ENCODE results near the gene MEIOB.
"Not testable (repeated sequence)": the region's sequence is repeated elsewhere in the genome, so short reads cannot be mapped to it uniquely, and the experiment has no call there.

MEIOB gene

GRCh38 chr16:1871974-1872635, at the start of gene MEIOB:
TSS of gene MEIOB (minus strand) at chr16:1872164. CDS start at chr16:1868175, 3,989 bp downstream.
- DNase-seq: no peak

GRCh38 chr16:1920727-1921171, 48.8 kb upstream of the MEIOB start:
- DNase-seq: no peak

GRCh38 chr16:1920122-1920521, 48.2 kb upstream of the MEIOB start:
- DNase-seq: not testable (repeated sequence)

GRCh38 chr16:1919327-1919998, 47.5 kb upstream of the MEIOB start:
- DNase-seq: no peak

- DNase-seq: no peak
These were observed 46.7 kb upstream of the MEIOB start, which contains the start of gene HS3ST6 for GRCh38 chr16:1918351-1919326. TSS of gene HS3ST6 (minus strand) at chr16:1918415. CDS start at chr16:1918323, 92 bp downstream.

GRCh38 chr16:1917665-1918350, 45.8 kb upstream of the MEIOB start:
- DNase-seq: no peak

- no peak for DNase-seq
These were observed 45.2 kb upstream of the MEIOB start for GRCh38 chr16:1917056-1917664.

GRCh38 chr16:1916640-1916990, 44.7 kb upstream of the MEIOB start:
- no peak for DNase-seq

GRCh38 chr16:1915732-1916639, 44.0 kb upstream of the MEIOB start:
- no peak for DNase-seq

- DNase-seq: no peak
These were observed 43.0 kb upstream of the MEIOB start for GRCh38 chr16:1914988-1915387.

- no peak for DNase-seq
These were observed 42.2 kb upstream of the MEIOB start for GRCh38 chr16:1914084-1914608.

- no peak for DNase-seq
These were observed 41.5 kb upstream of the MEIOB start for GRCh38 chr16:1913327-1914083.

GRCh38 chr16:1912215-1912543, 40.2 kb upstream of the MEIOB start:
- no peak for DNase-seq

- no peak for DNase-seq
These were observed 39.7 kb upstream of the MEIOB start for GRCh38 chr16:1911467-1912214.

- DNase-seq: no peak
These were observed 37.7 kb upstream of the MEIOB start for GRCh38 chr16:1909561-1910231.

GRCh38 chr16:1908983-1909382, 37.0 kb upstream of the MEIOB start:
- DNase-seq: no peak

- DNase-seq: no peak
These were observed 36.2 kb upstream of the MEIOB start for GRCh38 chr16:1908184-1908583.

GRCh38 chr16:1907226-1907860, 35.4 kb upstream of the MEIOB start:
- no peak for DNase-seq

GRCh38 chr16:1906846-1907165, 34.8 kb upstream of the MEIOB start:
- no peak for DNase-seq

Data from left hindlimb (tissue), 1 donor.